ENCODE results near the gene RAD51B.

Gene RAD51B

DNA sequence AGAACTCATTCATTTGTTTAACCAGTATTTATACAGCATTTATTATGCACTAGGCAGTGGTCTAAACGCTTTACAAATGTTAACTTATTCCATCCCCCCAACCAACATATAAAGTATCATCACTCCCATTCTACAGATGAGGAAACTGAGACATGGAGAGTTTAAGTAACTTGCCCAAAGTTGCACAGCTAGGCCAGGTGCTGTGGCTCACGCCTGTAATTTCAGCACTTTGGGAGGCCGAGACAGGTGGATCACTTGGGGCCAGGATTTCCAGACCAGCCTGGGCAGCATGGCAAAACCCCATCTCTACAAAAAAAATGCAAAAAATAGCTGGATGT is 935.4 kb downstream of the RAD51B start:
- H3K4me3 ChIP-seq (replicated peaks in 1 of 2; ENCODE audit: low read depth in 2 of 2, low read length in 2 of 2) = no peak overlapping the region
- DNase-seq (ENCODE audit: low read depth in 2 of 2) = no peak
- TF ChIP-seq, protein P1, sequence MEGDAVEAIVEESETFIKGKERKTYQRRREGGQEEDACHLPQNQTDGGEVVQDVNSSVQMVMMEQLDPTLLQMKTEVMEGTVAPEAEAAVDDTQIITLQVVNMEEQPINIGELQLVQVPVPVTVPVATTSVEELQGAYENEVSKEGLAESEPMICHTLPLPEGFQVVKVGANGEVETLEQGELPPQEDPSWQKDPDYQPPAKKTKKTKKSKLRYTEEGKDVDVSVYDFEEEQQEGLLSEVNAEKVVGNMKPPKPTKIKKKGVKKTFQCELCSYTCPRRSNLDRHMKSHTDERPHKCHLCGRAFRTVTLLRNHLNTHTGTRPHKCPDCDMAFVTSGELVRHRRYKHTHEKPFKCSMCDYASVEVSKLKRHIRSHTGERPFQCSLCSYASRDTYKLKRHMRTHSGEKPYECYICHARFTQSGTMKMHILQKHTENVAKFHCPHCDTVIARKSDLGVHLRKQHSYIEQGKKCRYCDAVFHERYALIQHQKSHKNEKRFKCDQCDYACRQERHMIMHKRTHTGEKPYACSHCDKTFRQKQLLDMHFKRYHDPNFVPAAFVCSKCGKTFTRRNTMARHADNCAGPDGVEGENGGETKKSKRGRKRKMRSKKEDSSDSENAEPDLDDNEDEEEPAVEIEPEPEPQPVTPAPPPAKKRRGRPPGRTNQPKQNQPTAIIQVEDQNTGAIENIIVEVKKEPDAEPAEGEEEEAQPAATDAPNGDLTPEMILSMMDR (IDR thresholded peaks at IDR 0.05; ENCODE audit: low read depth, low read length) = no peak

DNA sequence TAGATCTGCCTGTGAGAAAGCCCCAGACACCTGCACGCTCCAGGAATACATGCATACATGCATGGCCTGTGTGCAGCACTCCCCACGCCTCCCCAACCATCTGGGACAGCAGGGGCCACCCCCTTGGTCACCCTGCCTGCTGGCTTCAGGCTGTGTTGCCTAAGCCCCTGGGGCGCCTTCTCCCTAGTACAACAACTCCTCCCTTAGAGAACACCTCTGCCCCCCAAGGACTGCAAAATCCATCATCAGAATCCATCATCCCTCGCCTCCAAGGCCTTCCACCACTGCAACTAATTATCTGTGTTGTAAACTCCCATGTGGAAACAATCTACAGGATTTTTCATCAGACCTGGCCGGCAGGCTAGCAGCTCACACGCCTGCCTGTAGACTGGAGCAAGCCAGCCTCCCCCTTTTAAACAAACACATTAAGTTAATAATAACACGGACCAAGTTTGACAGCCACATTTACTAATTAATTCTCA is 936.5 kb downstream of the RAD51B start:
- no peak overlapping the region for H3K4me3 ChIP-seq (replicated peaks in 1 of 2; ENCODE audit: low read depth in 2 of 2, low read length in 2 of 2)
- TF ChIP-seq, protein P1 (IDR thresholded peaks at IDR 0.05; ENCODE audit: low read depth, low read length) = no peak
- no peak for DNase-seq (ENCODE audit: low read depth in 2 of 2)

DNA sequence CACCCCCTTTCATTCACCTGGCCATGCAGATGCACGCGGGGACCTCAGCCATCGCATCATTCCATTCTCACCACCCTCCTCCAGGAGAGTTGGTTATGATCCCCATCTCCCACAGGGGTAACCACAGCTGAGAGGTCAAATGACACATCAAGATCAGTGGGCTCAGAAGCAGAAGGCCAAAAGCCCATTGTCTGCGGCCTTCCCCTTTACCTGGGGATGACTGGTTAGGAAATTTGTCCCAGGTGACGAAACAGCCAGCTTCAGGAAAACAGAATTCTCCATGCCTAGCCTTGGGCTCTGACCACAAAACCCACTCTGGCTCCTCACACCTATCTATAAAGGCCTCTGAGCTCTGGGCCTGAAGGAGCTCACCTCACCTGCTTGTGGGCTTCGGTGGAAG is 937.2 kb downstream of the RAD51B start:
- TF ChIP-seq, protein P1 (IDR thresholded peaks at IDR 0.05; ENCODE audit: low read depth, low read length) = no peak
- no peak overlapping the region for H3K4me3 ChIP-seq (replicated peaks in 1 of 2; ENCODE audit: low read depth in 2 of 2, low read length in 2 of 2)
- no peak for DNase-seq (ENCODE audit: low read depth in 2 of 2)

DNA sequence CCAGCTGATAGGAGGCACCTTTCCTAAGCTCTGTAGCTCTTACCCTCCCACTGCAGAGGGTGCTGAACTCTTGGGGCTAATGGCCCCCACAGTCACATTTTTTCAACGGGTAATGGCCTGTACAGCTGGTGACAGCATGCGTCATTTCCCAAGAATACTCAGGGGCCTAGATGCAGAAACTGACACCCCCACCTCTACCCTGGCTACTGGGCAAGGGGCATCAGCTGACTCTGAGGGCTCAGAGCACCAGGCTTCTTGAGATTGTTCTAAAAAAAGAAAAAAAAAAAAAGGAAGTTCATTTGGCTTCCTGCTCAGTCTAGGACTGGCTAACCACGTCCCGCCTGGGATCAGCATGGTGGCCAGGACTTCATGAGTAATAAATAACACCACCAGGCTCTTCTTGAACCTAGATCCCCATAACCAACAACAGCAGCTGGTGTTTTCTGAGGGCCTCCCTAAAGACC is 938.1 kb downstream of the RAD51B start:
- TF ChIP-seq, protein P1 (IDR thresholded peaks at IDR 0.05; ENCODE audit: low read depth, low read length) = no peak
- DNase-seq (ENCODE audit: low read depth in 2 of 2) = peak; percentile 19 to 35
- no peak overlapping the region for H3K4me3 ChIP-seq (replicated peaks in 1 of 2; ENCODE audit: low read depth in 2 of 2, low read length in 2 of 2)

DNA sequence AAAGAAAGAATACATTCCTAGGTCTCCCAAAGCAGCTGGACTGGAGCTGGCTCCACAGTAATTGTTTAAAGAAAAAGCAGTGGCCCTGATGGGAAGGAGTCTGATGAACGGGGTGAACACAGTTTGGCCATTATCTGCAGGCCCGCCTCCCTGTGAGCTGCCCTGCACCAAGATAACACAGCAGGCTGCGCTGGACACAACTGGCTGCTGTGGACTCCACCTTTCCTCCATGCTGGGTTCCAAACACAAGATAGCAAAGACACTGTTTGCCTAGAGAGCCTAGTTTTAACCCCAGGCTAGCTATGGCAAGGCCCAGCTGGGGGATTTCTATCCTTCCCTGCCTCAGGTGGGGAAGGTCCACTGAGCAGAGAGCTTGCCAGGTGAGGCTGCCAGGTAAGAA is 938.7 kb downstream of the RAD51B start:
- H3K4me3 ChIP-seq (replicated peaks in 1 of 2; ENCODE audit: low read depth in 2 of 2, low read length in 2 of 2) = no peak overlapping the region
- no peak for DNase-seq (ENCODE audit: low read depth in 2 of 2)
- TF ChIP-seq, protein P1 (IDR thresholded peaks at IDR 0.05; ENCODE audit: low read depth, low read length) = no peak

DNA sequence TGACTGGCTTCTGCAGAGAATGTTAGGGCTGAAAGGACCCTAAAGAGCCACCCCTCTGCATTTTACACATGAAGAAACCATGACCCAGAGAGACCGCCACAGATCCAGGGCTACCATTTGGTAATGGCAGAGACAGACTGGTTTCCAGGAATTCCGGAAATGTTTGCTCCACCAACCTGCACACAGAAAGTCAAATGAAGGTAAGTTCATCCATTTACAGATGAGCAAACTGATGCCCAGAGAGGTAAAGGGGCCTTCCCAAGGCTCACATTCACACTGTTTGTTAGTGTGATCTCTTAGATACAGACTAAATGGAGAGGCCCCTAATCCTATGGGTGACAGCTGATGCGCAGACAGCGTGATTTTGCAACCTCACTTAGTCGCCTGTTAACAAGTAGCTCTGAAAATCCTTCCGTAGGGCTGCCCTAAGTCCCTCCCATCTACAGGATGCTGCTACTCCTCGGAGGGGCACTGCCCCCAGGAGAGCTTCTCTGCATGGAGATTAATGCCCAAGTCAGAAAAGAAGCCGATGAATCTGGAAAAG is 939.5 kb downstream of the RAD51B start:
- DNase-seq (ENCODE audit: low read depth in 2 of 2) = no peak
- H3K4me3 ChIP-seq (replicated peaks in 1 of 2; ENCODE audit: low read depth in 2 of 2, low read length in 2 of 2) = no peak overlapping the region
- TF ChIP-seq, protein P1 (IDR thresholded peaks at IDR 0.05; ENCODE audit: low read depth, low read length) = no peak

DNA sequence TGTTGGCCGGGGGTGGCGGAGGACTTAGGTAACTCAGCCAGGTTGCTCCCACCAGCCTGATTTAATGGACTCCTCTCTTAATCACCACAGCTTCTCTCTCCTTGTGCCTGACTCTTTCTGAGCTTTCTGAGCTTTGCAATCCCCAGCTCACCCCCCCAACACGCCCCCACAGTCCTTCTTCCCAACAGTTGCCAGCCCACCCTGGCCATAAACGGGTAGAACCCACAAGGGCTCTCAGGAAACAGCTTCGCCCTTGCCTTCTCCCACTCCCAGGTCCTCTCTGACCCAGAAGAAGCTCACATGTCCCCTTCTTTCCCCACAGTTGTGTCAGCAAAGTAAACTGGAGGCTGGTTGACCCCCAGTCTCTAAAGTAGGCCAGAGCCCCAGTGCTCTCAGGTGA is 940.4 kb downstream of the RAD51B start:
- no peak overlapping the region for H3K4me3 ChIP-seq (replicated peaks in 1 of 2; ENCODE audit: low read depth in 2 of 2, low read length in 2 of 2)
- TF ChIP-seq, protein P1 (IDR thresholded peaks at IDR 0.05; ENCODE audit: low read depth, low read length) = no peak
- no peak for DNase-seq (ENCODE audit: low read depth in 2 of 2)

Data from cardiac fibroblast (primary cell).